Epithelial cell of proximal tubule (primary cell): Measurements from ENCODE around the gene UNC119B. TPM values are rescaled to one million over a fixed set of nuclear protein-coding genes. Genes with fewer than 3 reads are reported as not detected.

Experiments
- DNase-seq: peaks from one replicate; pipeline ENCODE4 v3.0.0-alpha.2; 2011; ENCODE audit warnings: low read depth
- H3K4me3 ChIP-seq: 2 replicates; pipeline ENCODE4 v1.5.1; 2011; ENCODE audit warnings: low read depth, mild to moderate bottlenecking, low read length
- total RNA-seq: library from RNA; depleted of rRNA; stranded (reverse); fragments of >200 nt; gene quantifications from 2 replicates; pipeline ENCODE4 v1.2.3, GENCODE V29; 2015
- TF ChIP-seq, protein P1 (sequence below): conservative IDR thresholded peaks from 2 replicates; pipeline ENCODE4 v1.5.1; 2012; ENCODE audit warnings: low read depth, mild to moderate bottlenecking, low read length

UNC119B gene
- total RNA-seq, 1 donor from 2014 or later, result 14.9 TPM

- no peak overlapping the region for H3K4me3 ChIP-seq
- no peak for DNase-seq
- TF ChIP-seq, protein P1, sequence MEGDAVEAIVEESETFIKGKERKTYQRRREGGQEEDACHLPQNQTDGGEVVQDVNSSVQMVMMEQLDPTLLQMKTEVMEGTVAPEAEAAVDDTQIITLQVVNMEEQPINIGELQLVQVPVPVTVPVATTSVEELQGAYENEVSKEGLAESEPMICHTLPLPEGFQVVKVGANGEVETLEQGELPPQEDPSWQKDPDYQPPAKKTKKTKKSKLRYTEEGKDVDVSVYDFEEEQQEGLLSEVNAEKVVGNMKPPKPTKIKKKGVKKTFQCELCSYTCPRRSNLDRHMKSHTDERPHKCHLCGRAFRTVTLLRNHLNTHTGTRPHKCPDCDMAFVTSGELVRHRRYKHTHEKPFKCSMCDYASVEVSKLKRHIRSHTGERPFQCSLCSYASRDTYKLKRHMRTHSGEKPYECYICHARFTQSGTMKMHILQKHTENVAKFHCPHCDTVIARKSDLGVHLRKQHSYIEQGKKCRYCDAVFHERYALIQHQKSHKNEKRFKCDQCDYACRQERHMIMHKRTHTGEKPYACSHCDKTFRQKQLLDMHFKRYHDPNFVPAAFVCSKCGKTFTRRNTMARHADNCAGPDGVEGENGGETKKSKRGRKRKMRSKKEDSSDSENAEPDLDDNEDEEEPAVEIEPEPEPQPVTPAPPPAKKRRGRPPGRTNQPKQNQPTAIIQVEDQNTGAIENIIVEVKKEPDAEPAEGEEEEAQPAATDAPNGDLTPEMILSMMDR, result no peak
Observed at GRCh38 chr12:120698665-120699064, 11.6 kb upstream of the UNC119B start.

- TF ChIP-seq, protein P1, result no peak
- H3K4me3 ChIP-seq, result no peak overlapping the region
- no peak for DNase-seq
Observed at GRCh38 chr12:120699553-120699952, 10.7 kb upstream of the UNC119B start.

GRCh38 chr12:120700886-120701285, 9.4 kb upstream of the UNC119B start:
- DNase-seq, result no peak
- TF ChIP-seq, protein P1, result no peak
- no peak overlapping the region for H3K4me3 ChIP-seq

DNA sequence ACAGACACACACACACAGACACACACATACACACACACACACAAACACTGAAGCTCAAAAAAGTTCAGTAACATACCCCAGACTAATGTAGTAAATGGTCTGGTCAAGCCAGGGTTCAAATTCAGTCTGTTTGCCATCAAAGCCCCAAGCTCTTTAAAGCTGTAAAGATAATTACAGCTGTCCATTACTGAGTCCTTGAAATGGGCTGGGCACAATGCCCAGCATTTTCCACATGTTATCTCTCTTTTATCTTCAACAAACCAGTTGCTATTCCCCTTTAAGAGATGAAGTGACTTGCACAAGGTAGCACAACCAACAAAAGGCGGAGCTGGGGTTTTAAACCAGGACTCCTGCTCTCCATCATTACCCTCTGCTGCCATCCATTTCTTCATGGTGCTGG, 7.6 kb upstream of the UNC119B start:
- DNase-seq, result no peak
- TF ChIP-seq, protein P1, result no peak
- H3K4me3 ChIP-seq, result no peak overlapping the region

DNA sequence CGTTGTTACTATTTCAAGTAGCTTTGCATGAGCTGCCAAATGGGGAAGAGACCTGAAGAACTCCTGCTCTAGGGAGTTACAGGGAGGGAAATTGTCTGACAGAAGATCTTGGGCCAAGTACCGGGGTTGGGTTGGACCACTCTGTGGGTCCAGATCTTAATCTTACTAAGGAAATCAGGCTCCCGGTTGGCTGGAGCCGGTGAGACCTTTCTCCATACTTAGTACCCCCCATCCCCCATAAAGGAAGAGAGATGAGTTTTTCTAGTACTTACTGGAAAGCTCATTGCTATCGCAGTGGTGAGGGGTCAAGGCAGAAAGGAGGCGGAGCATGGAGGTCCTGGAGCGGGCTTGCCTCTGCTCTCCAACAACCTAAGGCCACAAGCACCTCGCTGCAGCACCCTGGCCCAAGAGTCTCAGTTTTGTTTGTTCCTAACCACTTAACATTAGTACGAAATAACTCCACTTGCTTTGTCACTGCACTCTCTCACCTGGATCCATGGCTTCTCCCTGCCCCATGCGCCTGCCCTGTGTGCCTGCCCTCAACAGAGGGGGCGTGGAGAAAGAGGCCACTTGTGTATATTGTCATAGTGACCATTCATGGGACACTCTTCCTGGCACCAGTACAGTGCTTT, 6.8 kb upstream of the UNC119B start:
- TF ChIP-seq, protein P1, result no peak
- DNase-seq, result no peak
- H3K4me3 ChIP-seq, result no peak overlapping the region

- no peak for DNase-seq
- no peak overlapping the region for H3K4me3 ChIP-seq
- TF ChIP-seq, protein P1, result no peak
Observed at GRCh38 chr12:120705618-120706017, 4.6 kb upstream of the UNC119B start.

DNA sequence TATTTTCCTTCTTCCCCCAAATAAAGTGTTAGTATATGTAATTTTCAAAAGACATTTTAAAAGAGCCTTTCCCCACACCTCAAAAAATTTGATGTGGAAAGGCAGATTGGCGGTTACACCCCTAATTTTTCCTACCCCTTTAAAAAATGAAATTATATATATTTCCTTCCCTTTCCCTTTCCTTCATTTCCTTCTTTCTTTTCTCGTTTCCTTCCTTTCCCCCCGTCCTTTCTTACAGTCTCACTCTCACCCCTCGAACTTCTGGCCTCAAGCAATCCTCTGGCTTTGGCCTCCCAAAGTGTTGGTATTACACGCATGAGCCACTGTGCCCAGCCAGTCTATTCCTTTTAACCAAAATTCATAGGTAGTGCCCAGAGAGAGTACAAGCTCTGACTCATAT, 4.2 kb upstream of the UNC119B start:
- no peak overlapping the region for H3K4me3 ChIP-seq
- DNase-seq, result no peak
- TF ChIP-seq, protein P1, result no peak
